ENCODE results near the gene SULT4A1.
"Not testable (repeated sequence)": the region's sequence is repeated elsewhere in the genome, so short reads cannot be mapped to it uniquely, and the experiment has no call there.

DNA sequence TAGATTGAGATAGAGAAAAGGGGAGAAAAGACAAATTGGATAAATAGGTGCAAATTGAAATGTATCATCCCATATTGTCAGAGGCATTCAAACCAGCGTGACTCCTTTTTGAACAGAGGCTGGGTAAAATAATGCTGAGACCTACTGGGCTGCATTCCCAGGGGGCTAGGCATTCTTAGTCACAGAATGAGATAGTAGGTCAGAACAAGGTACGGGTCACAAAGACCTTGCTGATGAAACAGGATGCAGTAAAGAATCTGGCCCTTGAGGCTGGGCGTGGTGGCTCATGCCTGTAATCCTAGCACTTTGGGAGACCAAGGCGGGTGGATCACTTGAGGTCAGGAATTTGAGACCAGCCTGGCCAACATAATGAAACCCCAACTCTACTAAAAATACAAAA, 6.7 kb upstream of the SULT4A1 start:
- TF ChIP-seq POLR2A, POLR2AphosphoS5, EP300 (IDR thresholded peaks at IDR 0.05): not testable (repeated sequence)
- TF ChIP-seq, protein P1, sequence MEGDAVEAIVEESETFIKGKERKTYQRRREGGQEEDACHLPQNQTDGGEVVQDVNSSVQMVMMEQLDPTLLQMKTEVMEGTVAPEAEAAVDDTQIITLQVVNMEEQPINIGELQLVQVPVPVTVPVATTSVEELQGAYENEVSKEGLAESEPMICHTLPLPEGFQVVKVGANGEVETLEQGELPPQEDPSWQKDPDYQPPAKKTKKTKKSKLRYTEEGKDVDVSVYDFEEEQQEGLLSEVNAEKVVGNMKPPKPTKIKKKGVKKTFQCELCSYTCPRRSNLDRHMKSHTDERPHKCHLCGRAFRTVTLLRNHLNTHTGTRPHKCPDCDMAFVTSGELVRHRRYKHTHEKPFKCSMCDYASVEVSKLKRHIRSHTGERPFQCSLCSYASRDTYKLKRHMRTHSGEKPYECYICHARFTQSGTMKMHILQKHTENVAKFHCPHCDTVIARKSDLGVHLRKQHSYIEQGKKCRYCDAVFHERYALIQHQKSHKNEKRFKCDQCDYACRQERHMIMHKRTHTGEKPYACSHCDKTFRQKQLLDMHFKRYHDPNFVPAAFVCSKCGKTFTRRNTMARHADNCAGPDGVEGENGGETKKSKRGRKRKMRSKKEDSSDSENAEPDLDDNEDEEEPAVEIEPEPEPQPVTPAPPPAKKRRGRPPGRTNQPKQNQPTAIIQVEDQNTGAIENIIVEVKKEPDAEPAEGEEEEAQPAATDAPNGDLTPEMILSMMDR (IDR thresholded peaks at IDR 0.05): not testable (repeated sequence)
